H9 (cell line): ENCODE measurements around the gene ZBTB12. TPM values are rescaled to one million over a fixed set of nuclear protein-coding genes. Genes with fewer than 3 reads are reported as not detected.

Experiments
- DNase-seq: peaks from one replicate; pipeline ENCODE4 v3.0.0-alpha.2; 2017
- H2AFZ ChIP-seq: one replicate; pipeline ENCODE4 v1.6.1; 2013; ENCODE audit warnings: mild to moderate bottlenecking, low read length, control low read depth, moderate library complexity
- H2AK5ac ChIP-seq: 2 replicates; pipeline ENCODE4 v1.6.1; 2013; ENCODE audit warnings: low read length, control low read depth, mixed read lengths; ENCODE audit not compliant: insufficient read length
- H2BK120ac ChIP-seq: one replicate; pipeline ENCODE4 v1.6.1; 2013; ENCODE audit warnings: low read depth, mild to moderate bottlenecking, low read length, control low read depth, inconsistent platforms; ENCODE audit not compliant: poor library complexity, severe bottlenecking
- H2BK12ac ChIP-seq: 2 replicates; pipeline ENCODE4 v1.6.1; 2013; ENCODE audit warnings: low read length, control low read depth, mixed read lengths, low read depth; ENCODE audit not compliant: insufficient read length
- H2BK15ac ChIP-seq: 2 replicates; pipeline ENCODE4 v1.6.1; 2013; ENCODE audit warnings: low read depth, low read length, control low read depth
- H2BK20ac ChIP-seq: one replicate; pipeline ENCODE4 v1.6.1; 2013; ENCODE audit warnings: low read depth, mild to moderate bottlenecking, low read length, control low read depth, inconsistent platforms; ENCODE audit not compliant: poor library complexity, severe bottlenecking
- H2BK5ac ChIP-seq: 2 replicates; pipeline ENCODE4 v1.6.1; 2013; ENCODE audit warnings: low read length, control low read depth, mixed read lengths; ENCODE audit not compliant: insufficient read length
- H3K14ac ChIP-seq: 2 replicates; pipeline ENCODE4 v1.6.1; 2013; ENCODE audit warnings: low read length, control low read depth; ENCODE audit not compliant: insufficient read depth
- H3K18ac ChIP-seq: 2 replicates; pipeline ENCODE4 v1.6.1; 2013; ENCODE audit warnings: low read depth, mild to moderate bottlenecking, mixed read lengths, low read length, control low read depth; ENCODE audit not compliant: insufficient read length
- H3K23ac ChIP-seq: 2 replicates; pipeline ENCODE4 v1.6.1; 2013; ENCODE audit warnings: low read length, control low read depth, mixed read lengths, low read depth; ENCODE audit not compliant: insufficient read length
- H3K23me2 ChIP-seq: 2 replicates; pipeline ENCODE4 v1.6.1; 2013; ENCODE audit warnings: low read depth, mild to moderate bottlenecking, mixed read lengths, low read length, control low read depth; ENCODE audit not compliant: insufficient read length, poor library complexity, severe bottlenecking
- H3K27ac ChIP-seq: 2 replicates; pipeline ENCODE4 v1.5.1; 2013; ENCODE audit warnings: low read length, control low read depth, mixed read lengths, low read depth; ENCODE audit not compliant: insufficient read length
- H3K27me3 ChIP-seq: 2 replicates; pipeline ENCODE4 v1.6.1; 2013; ENCODE audit warnings: low read length, control low read depth, inconsistent platforms; ENCODE audit not compliant: insufficient read depth
- H3K4ac ChIP-seq: 2 replicates; pipeline ENCODE4 v1.6.1; 2013; ENCODE audit warnings: low read depth, mild to moderate bottlenecking, control low read depth, inconsistent platforms, low read length, moderate library complexity
- H3K4me1 ChIP-seq: 2 replicates; pipeline ENCODE4 v1.6.1; 2013; ENCODE audit warnings: low read length, control low read depth, inconsistent platforms; ENCODE audit not compliant: insufficient read depth
- H3K4me2 ChIP-seq: 2 replicates; pipeline ENCODE4 v1.6.1; 2013; ENCODE audit warnings: low read length, control low read depth, mixed read lengths; ENCODE audit not compliant: insufficient read length, insufficient read depth
- H3K56ac ChIP-seq: 2 replicates; pipeline ENCODE4 v1.6.1; 2013; ENCODE audit warnings: low read depth, mild to moderate bottlenecking, mixed read lengths, low read length, control low read depth; ENCODE audit not compliant: insufficient read length
- H3K79me1 ChIP-seq: 2 replicates; pipeline ENCODE4 v1.6.1; 2013; ENCODE audit warnings: low read depth, mild to moderate bottlenecking, moderate library complexity, low read length, control low read depth, inconsistent platforms; ENCODE audit not compliant: insufficient read depth, poor library complexity, severe bottlenecking
- H3K79me2 ChIP-seq: 2 replicates; pipeline ENCODE4 v1.6.1; 2013; ENCODE audit warnings: low read length, control low read depth, inconsistent platforms; ENCODE audit not compliant: insufficient read depth
- H3K9ac ChIP-seq: 2 replicates; pipeline ENCODE4 v1.6.1; 2013; ENCODE audit warnings: low read length, control low read depth, mixed read lengths; ENCODE audit not compliant: insufficient read length; ENCODE audit errors: extremely low read depth
- H3K9me3 ChIP-seq: one replicate; pipeline ENCODE4 v1.6.1; 2013; ENCODE audit warnings: low read depth, low read length, inconsistent platforms; ENCODE audit not compliant: control insufficient read depth
- H3T11ph ChIP-seq: one replicate; pipeline ENCODE4 v1.6.1; 2013; ENCODE audit warnings: mild to moderate bottlenecking, low read length, control low read depth, inconsistent platforms
- H4K20me1 ChIP-seq: one replicate; pipeline ENCODE4 v1.6.1; 2013; ENCODE audit not compliant: control insufficient read depth, insufficient read length, insufficient read depth
- H4K5ac ChIP-seq: 2 replicates; pipeline ENCODE4 v1.6.1; 2013; ENCODE audit warnings: low read depth, mild to moderate bottlenecking, mixed read lengths, low read length, control low read depth; ENCODE audit not compliant: insufficient read length
- H4K8ac ChIP-seq: replicated peaks from 2 replicates; pipeline ENCODE4 v1.6.1; 2013; ENCODE audit warnings: low read length, control low read depth, mixed read lengths, low read depth; ENCODE audit not compliant: insufficient read length
- H4K91ac ChIP-seq: 2 replicates; pipeline ENCODE4 v1.6.1; 2013; ENCODE audit warnings: low read depth, mild to moderate bottlenecking, moderate library complexity, mixed read lengths, low read length, control low read depth; ENCODE audit not compliant: insufficient read length
- H3K27ac Mint-ChIP-seq, 3 experiments: 2 replicates in 2 of 3; 3 replicates in 1 of 3; pipeline ENCODE4 v1.8.0; 2020 to 2021; ENCODE audit warnings: mixed read lengths in 3 of 3, mild to moderate bottlenecking in 1 of 3, moderate library complexity in 1 of 3
- H3K27me3 Mint-ChIP-seq: 2 replicates; pipeline ENCODE4 v1.8.0; 2021; ENCODE audit warnings: low read depth, mild to moderate bottlenecking, moderate library complexity, mixed read lengths
- H3K36me3 Mint-ChIP-seq, 3 experiments: 2 replicates in 2 of 3; 3 replicates in 1 of 3; pipeline ENCODE4 v1.8.0; 2020 to 2021; ENCODE audit warnings: low read depth in 3 of 3, mixed read lengths in 3 of 3; ENCODE audit not compliant: insufficient read depth in 1 of 3
- H3K4me1 Mint-ChIP-seq, 2 experiments: 2 replicates each; pipeline ENCODE4 v1.8.0; 2020; ENCODE audit warnings: mixed read lengths in 2 of 2
- H3K4me3 Mint-ChIP-seq, 2 experiments: 2 replicates in 1 of 2; 3 replicates in 1 of 2; pipeline ENCODE4 v1.8.0; 2020 to 2021; ENCODE audit warnings: mild to moderate bottlenecking in 2 of 2, mixed read lengths in 2 of 2, moderate library complexity in 1 of 2
- H3K9me3 Mint-ChIP-seq, 2 experiments: 2 replicates in 1 of 2; 3 replicates in 1 of 2; pipeline ENCODE4 v1.8.0; 2020; ENCODE audit warnings: mild to moderate bottlenecking in 2 of 2, mixed read lengths in 2 of 2, moderate library complexity in 1 of 2
- CTCF ChIP-seq: fragments of 200-600 bp; sonication (generic); conservative IDR thresholded peaks from 3 replicates; pipeline ENCODE4 v1.8.0; 2021; ENCODE audit warnings: antibody characterized with exemption, mild to moderate bottlenecking
- WGBS: extraction: QIAGEN DNeasy Blood & Tissue Kit; methylation state at CpG from one replicate; pipeline ENCODE4 v1.1.7; 2013; ENCODE audit warnings: missing lambda C conversion rate, low lambda C conversion rate, mixed read lengths; ENCODE audit not compliant: insufficient read length; ENCODE audit errors: extremely low coverage; 5-methylcytosine and 5-hydroxymethylcytosine counted together
- total RNA-seq: library from RNA; stranded (reverse); gene quantifications from 2 replicates; pipeline ENCODE4 v1.2.1, GENCODE V29; 2021

Gene ZBTB12
- total RNA-seq, 1 experiment from 2014 or later, result 31.0 TPM

GRCh38 chr6:31880616-31881015 is 21.3 kb downstream of the ZBTB12 start:
- Histone ChIP-seq H3K23me2 (no peaks in the 10 kb centered on the region), H3K27me3 (no peaks in the 10 kb centered on the region), H4K5ac (no peak overlapping the region), H3K9me3 (no peaks in the 10 kb centered on the region), H3K9ac (no peak overlapping the region), H2BK15ac (no peak overlapping the region), H3K14ac (no peak overlapping the region), H2BK12ac (no peak overlapping the region), H3T11ph (no peak overlapping the region), H4K91ac (no peak overlapping the region), H2AK5ac (no peak overlapping the region), H3K23ac (no peak overlapping the region), H3K18ac (no peak overlapping the region), H2BK120ac (no peak overlapping the region), H3K27ac (no peak overlapping the region), H4K20me1 (no peaks in the 10 kb centered on the region), H3K56ac (no peak overlapping the region), H3K79me1 (no peaks in the 10 kb centered on the region), H2BK20ac (no peak overlapping the region), H2BK5ac (no peak overlapping the region), H2AFZ (no peak overlapping the region), H3K4me1 (no peaks in the 10 kb centered on the region), H3K4me2 (no peak overlapping the region), H3K79me2 (no peaks in the 10 kb centered on the region), H4K8ac (no peak overlapping the region), H3K4ac (no peak overlapping the region)
- TF ChIP-seq CTCF, result no peak
- WGBS, result no CpG with 5 or more reads among the region's 10 CpGs
- H3K36me3 Mint-ChIP-seq, result peaks cover 43 to 60% (median 60%) of the 10 kb centered on the region in 3 experiments; a peak in 6 of 7 replicates
- no peak overlapping the region; a peak in 1 of 7 replicates for H3K27ac Mint-ChIP-seq
- H3K4me1 Mint-ChIP-seq, result peaks cover 3 to 27% of the 10 kb centered on the region in 2 experiments
- no peaks in the 10 kb centered on the region for H3K9me3 Mint-ChIP-seq
- DNase-seq, result no peak
- H3K27me3 Mint-ChIP-seq, result no peaks in the 10 kb centered on the region; the same call in 1 of the 2 replicates
- no peak overlapping the region for H3K4me3 Mint-ChIP-seq
